Subcutaneous adipose tissue (tissue), 4 donors: Measurements from ENCODE around the gene ARRDC4. TPM values are rescaled to one million over a fixed set of nuclear protein-coding genes. Genes with fewer than 3 reads are reported as not detected.

Experiments used
- CTCF ChIP-seq: fragments of 450-650 bp; IDR thresholded peaks from one replicate; pipeline ENCODE4 v1.5.1; 2016; ENCODE audit warnings: low read depth, mild to moderate bottlenecking, control low read depth, antibody characterized with exemption, moderate library complexity
- total RNA-seq, 4 donors: library from RNA; depleted of rRNA; stranded (reverse); fragments of >200 nt; gene quantifications; one replicate each; pipeline ENCODE4 v1.1.0, GENCODE V29; 2016

Gene ARRDC4
- total RNA-seq, 4 donors from 2014 or later, result 13.4 to 28.7 (median 16.8) TPM

- no peak for TF ChIP-seq CTCF
These were observed 26.9 kb upstream of the ARRDC4 start for GRCh38 chr15:97933589-97933988.

- no peak for TF ChIP-seq CTCF
These were observed 19.5 kb upstream of the ARRDC4 start for GRCh38 chr15:97940993-97941392.

- TF ChIP-seq CTCF, result no peak
These were observed 18.9 kb upstream of the ARRDC4 start for GRCh38 chr15:97941572-97941971.

DNA sequence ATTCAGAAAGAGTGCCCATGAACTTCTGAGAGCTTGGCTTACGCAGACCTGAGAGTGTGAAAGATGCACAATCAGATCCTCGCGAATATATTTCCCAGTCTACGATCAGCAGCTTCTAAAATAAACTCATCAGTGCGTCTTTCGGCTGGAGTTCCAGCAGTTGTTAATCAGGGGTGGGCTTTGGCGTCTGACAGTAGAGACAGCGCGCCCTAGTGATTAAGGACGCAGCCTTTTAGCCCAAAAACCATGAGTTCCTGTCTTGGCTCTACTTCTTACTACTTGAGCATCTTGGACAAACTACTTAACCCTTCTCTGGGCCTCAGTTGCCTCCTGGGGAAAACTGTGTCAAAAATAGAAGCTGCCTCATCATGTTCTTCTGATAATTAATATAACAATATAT lies 15.8 kb upstream of the ARRDC4 start:
- TF ChIP-seq CTCF, result no peak

- no peak for TF ChIP-seq CTCF
These were observed 12.8 kb upstream of the ARRDC4 start for GRCh38 chr15:97947465-97948260.

DNA sequence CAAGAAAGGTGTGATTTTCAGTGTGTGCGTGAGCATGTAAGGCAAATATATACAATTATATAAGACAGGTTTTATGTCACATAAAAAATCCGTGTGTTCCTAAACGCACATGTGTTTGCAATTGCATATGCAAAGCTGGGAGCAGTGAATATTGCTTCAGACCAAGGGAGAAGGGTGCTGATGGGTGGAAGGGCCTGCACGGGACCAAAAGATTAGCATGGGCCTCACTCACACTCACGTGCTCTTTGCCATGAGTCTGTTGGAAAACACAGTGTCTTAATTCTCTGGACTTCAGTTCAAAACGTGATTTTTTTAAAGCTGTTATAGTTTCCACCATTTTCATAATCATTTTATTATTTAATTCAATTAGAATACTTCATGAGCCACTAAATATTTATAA lies 7.2 kb upstream of the ARRDC4 start:
- TF ChIP-seq CTCF, result no peak

GRCh38 chr15:97953748-97954147 lies 6.8 kb upstream of the ARRDC4 start:
- no peak for TF ChIP-seq CTCF
